H4 (cell line): Measurements from ENCODE around the gene NOVA2. TPM values are rescaled to one million over a fixed set of nuclear protein-coding genes. Genes with fewer than 3 reads are reported as not detected.

Source experiments
- DNase-seq: peaks from one replicate; pipeline ENCODE4 v3.0.0-alpha.2; 2015; ENCODE audit warnings: low spot score
- total RNA-seq: library from RNA; depleted of rRNA; stranded (reverse); fragments of >200 nt; shearing (Covaris generic); gene quantifications from 2 replicates; pipeline ENCODE4 v1.2.3, GENCODE V29; 2014

Gene NOVA2
- total RNA-seq, 1 experiment from 2014 or later: 0.19 TPM

DNA sequence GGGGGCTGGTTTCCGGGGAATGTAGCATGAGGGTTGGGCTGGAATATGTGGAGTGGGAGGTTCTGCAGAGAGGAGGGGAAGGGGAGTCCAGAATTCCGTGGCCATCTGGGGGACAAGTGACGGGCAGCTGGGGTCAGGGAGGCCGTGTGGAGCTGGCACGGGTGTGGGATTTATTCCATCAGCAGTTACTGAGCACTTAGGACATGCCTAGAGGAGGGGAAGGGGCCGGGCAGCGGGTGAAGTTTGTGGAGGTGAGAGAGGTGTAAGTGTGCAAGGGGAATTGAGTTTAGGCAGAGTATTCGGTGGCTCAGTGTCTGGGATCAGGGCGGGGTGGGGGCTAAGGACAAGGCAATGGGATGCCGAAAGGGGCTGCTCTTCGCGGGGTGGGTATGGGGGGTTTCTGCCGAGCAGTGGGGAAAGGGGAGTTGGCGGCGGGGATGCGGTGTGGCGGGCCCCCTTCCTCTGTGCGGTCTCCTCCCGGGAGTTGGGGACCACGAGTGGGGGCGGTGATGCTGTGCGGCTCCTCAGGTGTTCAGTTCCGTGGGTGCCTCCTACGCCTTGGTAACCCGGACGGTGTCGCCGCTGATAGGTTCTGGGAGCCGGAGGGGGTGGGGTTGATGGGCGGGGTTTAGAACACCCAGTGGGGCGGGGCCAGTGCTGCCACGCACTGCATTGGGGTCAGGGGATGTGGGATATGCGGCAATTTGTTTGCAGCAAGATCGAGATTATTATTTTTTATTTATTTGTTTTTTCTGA, 27.0 kb upstream of the NOVA2 start:
- no peak for DNase-seq

DNA sequence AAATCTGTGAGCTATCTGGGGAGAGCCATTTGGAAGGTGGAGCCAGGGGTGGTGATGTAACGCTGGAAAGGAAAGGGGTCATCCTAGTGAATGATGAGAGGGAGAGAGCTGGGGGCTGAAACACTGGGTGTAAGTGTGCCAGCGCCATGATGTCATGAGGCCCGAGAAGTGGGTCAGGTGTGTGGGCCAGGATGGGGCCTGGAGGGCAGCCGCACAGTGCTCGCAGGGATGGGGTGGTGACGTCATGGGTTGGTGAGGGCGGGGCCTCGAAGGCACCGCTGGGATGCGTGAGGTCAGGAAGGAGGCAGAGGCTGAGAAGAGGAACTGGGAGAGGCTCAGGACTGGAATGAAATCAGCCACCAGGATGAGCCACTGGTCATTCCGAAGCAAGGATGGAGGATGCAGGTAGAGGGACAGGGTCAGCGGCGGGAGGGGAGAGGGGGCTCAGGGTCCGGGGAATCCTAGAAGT, 26.0 kb upstream of the NOVA2 start:
- DNase-seq: no peak

- no peak for DNase-seq
Observed at GRCh38 chr19:45998834-45999233, 25.2 kb upstream of the NOVA2 start.

DNA sequence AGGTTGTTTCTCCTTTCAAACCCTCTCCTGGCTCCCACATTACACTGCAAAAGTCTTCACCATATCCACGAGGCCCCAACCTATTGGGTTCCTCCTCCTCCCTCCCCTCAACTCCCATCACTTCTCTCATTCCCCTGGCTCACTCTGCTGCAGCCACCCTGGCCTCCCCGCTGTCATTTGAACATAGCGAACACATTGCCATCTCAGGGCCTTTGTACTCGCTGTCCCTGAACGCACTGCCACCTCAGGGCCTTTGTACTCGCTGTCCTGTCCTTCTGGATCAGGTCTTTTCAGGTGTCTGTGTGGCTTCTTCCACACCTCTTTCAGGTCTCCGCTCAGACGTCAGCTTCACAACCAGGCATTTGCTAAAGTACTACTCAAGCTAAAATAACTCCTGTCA, 23.3 kb upstream of the NOVA2 start:
- no peak for DNase-seq

GRCh38 chr19:45995715-45996385, 22.2 kb upstream of the NOVA2 start:
- no peak for DNase-seq

- DNase-seq: peak; percentile 94
Observed at GRCh38 chr19:45994998-45995714, 21.5 kb upstream of the NOVA2 start, which contains the start of gene CCDC61. Gene CCDC61 (plus strand): TSS chr19:45995467. CDS start chr19:46003019, 7,552 bp downstream.

DNA sequence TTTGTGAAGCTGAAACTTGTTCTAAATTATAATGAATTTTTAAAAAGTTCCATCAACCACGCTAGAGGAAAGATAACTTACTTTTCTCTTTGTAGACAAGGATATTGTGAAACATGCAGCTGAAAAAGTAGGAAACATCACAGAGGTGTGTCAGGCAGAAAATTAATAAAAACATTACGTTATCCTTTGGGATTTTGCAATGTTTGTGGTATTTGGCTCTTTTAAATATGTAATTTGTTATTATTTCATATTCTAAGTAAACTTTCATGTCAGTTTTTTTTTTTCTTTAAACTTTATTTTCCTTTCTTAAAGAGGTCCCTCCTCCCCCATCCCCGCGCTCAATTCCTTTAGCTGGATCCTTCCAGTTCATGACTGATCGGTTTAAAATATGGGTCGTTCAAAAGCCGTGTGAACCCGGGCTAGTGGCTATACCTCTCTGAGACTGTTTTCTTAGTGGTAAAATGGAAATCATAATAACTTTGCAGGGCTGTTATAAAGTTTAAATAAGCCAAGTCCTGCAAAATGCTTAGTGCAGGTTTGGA, 20.9 kb upstream of the NOVA2 start:
- no peak for DNase-seq

GRCh38 chr19:45990113-45990728, 16.6 kb upstream of the NOVA2 start:
- DNase-seq: no peak

DNA sequence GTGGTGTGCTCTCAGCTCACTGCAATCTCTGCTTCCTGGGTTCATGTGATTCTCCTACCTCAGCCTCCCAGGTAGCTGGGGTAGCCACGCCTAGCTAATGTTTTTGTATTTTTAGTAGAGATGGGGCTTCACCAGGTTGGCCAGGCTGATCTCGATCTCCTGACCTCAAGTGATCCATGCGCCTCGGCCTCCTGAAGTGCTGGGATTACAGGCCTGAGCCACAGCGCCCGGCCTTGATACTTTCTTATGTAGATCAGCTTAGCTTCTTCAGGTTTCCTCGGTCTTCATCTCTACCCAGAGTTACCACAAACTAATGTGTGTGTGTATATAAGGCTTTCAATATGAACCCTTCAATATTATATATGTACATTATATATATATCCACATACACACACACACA, 11.7 kb upstream of the NOVA2 start:
- no peak for DNase-seq

DNA sequence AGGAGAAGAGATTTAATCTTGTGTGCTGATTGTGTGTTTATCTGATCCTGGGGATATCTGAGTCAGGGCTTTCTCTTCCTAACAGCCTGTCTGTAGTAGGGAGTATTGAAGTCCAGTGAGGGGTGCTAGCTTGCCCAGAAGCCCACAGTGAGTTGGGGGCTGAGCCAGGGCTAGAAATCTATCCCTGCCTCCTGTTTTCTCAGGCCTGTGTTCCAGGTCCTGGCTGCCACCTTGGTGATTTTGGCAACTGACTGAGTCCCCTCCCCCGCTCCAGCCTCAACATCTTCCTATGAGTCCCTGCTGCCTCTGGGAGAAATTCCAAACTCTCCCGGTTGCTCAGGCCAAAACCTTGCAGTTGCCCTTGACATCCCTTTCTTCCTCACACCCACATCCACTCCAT, 7.7 kb upstream of the NOVA2 start:
- no peak for DNase-seq

DNA sequence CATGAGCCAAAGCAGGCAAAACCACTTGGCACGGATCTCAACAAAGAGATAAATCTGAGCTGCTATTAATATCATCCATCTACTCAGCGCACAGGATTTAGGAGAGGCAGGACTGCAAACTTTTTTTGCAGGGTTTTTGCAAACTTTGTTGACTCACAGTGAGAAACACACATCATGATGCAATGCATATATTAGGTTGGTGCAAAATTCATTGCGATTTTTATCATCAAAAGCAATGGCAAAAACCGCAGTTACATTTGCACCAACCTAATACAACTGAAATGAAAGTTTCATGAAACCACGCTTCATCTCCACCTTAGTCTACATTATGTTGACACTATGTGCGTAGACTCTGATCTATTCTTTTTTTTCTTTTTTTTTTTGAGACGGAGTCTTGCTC, 4.5 kb upstream of the NOVA2 start:
- no peak for DNase-seq

GRCh38 chr19:45976178-45976577, 2.5 kb upstream of the NOVA2 start:
- no peak for DNase-seq

GRCh38 chr19:45975306-45976070, 1.8 kb upstream of the NOVA2 start:
- DNase-seq: no peak

DNA sequence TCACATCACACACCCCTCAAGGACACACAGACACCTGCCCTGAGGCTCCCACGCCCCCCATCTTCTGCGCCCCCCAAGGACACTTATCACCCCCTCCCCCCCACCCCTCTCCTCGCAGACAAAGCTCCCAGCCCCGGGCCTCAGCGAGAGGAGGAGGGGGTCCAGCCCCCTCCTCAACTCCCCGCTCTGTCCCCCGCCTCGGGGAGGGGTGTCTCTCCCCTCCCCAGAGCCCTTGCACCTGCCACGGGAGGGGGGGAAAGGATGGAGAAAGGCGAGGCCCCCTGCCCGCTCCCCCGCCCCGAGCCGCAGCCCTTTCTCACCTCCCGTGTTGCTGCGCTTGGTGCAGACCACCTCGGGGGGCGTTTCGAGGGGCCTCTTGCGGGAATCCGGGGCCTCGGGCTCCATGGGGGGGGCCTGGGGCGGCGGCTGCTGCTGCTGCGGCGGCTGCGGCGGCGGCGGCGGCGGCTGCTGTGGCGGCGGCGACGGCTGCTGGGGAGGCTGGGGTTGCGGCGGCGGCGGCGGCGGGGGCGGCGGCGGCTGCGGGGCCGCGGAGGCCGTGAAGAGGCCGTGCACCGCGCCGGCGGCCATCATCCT, 621 bp downstream of the NOVA2 start:
- no peak for DNase-seq

GRCh38 chr19:45972081-45972946, 1.4 kb downstream of the NOVA2 start:
- DNase-seq: no peak

- DNase-seq: no peak
Observed at GRCh38 chr19:45971260-45971902, 2.3 kb downstream of the NOVA2 start.

DNA sequence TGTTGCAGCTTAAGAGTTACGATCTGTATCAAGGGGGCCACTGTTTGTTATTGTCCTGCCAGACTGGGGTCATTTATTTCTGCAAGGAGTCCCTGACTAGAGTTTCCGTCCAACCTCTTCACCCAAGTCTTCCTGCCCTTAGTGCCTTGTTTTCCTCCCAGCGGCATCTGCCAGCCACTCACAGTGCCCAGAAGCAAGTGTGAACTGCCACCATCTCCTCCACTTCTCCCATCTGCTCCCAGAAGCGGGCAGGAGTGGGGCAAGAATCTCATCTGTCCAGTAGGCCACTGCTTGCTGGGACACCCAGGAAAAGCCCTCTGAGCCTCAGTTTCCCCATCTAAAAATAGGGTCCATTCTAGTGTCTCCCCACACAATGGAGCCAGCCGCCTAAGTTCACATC, 4.0 kb downstream of the NOVA2 start:
- DNase-seq: no peak

DNA sequence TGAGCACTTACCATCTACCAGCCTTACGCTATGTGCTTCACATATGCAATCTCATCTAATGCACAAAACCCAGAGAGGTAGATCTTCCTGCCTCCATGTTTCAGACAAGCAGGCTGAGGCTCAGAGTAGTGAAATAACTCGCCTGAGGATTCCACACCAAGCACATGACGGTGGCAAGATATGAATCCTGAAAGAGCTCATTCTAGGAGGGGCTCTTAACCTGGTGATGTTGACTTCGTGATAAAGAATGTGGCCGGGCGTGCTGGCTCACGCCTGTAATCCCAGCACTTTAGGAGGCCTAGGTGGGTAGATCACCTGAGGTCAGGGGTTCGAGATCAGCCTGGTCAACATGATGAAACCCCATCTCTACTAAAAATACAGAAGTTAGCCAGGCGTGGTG, 5.0 kb downstream of the NOVA2 start:
- DNase-seq: no peak

- no peak for DNase-seq
Observed at GRCh38 chr19:45967246-45967645, 6.4 kb downstream of the NOVA2 start.
